ENCODE measurements around the gene DPYSL3.

DPYSL3 gene

GRCh38 chr5:147404706-147405105 is 105.2 kb downstream of the DPYSL3 start:
- no peak for DNase-seq (ENCODE audit: extremely low spot score)
- ChIA-PET POLR2A (no interaction called here), CTCF (no interaction called here)
- no peak for TF ChIP-seq SUZ12 (IDR thresholded peaks at IDR 0.05)
- TF ChIP-seq FOXA1 (IDR thresholded peaks at IDR 0.05) = no peak
- no peak for TF ChIP-seq SP1 (IDR thresholded peaks at IDR 0.05)
- no peak for TF ChIP-seq BHLHE40 (IDR thresholded peaks at IDR 0.05; ENCODE audit: borderline replicate concordance)
- TF ChIP-seq L3MBTL2 (conservative IDR thresholded peaks at IDR 0.05) = no peak
- no peak for TF ChIP-seq HDGF (IDR thresholded peaks at IDR 0.05; ENCODE audit: borderline replicate concordance)

- CTCF ChIA-PET = interaction anchor here (1.0 kb wide), 1 partner anchor 52 kb away, joined by 3 read pairs; no protein-coding TSS in a partner anchor
These were observed 105.9 kb downstream of the DPYSL3 start for GRCh38 chr5:147403651-147404640.

GRCh38 chr5:147400881-147401280 is 109.0 kb downstream of the DPYSL3 start:
- CTCF ChIA-PET = interaction anchor here (0.5 kb wide), 1 partner anchor 100 kb away, joined by 3 read pairs; no protein-coding TSS in a partner anchor
- no peak for TF ChIP-seq HDGF (IDR thresholded peaks at IDR 0.05; ENCODE audit: borderline replicate concordance)
- no peak for TF ChIP-seq PKNOX1 (IDR thresholded peaks at IDR 0.05)
- no peak for TF ChIP-seq BHLHE40 (IDR thresholded peaks at IDR 0.05; ENCODE audit: borderline replicate concordance)
- TF ChIP-seq FOXA1 (IDR thresholded peaks at IDR 0.05) = no peak
- TF ChIP-seq ARNT (IDR thresholded peaks at IDR 0.05) = no peak
- no peak for TF ChIP-seq TARDBP (IDR thresholded peaks at IDR 0.05)
- TF ChIP-seq FOXM1 (IDR thresholded peaks at IDR 0.05; ENCODE audit: borderline replicate concordance) = no peak
- TF ChIP-seq CTBP1 (IDR thresholded peaks at IDR 0.05; ENCODE audit: borderline replicate concordance) = no peak
- POLR2A ChIA-PET = no interaction called here
- no peak for DNase-seq (ENCODE audit: extremely low spot score)

More at GRCh38 chr5:147403651-147404640, 105.9 kb downstream of the DPYSL3 start:
- no peak for DNase-seq (ENCODE audit: extremely low spot score)
- POLR2A ChIA-PET = no interaction called here
- TF ChIP-seq FOXK2 (IDR thresholded peaks at IDR 0.05) (no peak), ZNF384 (IDR thresholded peaks at IDR 0.05) (no peak), ARNT (IDR thresholded peaks at IDR 0.05) (no peak)

GRCh38 chr5:147400126-147400809 is 109.6 kb downstream of the DPYSL3 start:
- ChIA-PET CTCF (no interaction called here), POLR2A (no interaction called here)
- TF ChIP-seq FOXM1 (IDR thresholded peaks at IDR 0.05; ENCODE audit: borderline replicate concordance) (no peak), ARNT (IDR thresholded peaks at IDR 0.05) (no peak), LEF1 (IDR thresholded peaks at IDR 0.05; ENCODE audit: borderline replicate concordance) (no peak), BHLHE40 (IDR thresholded peaks at IDR 0.05; ENCODE audit: borderline replicate concordance) (no peak), CTBP1 (IDR thresholded peaks at IDR 0.05; ENCODE audit: borderline replicate concordance) (no peak), FOXK2 (IDR thresholded peaks at IDR 0.05) (no peak), NFRKB (IDR thresholded peaks at IDR 0.05) (no peak), ELF4 (IDR thresholded peaks at IDR 0.05) (no peak), TARDBP (IDR thresholded peaks at IDR 0.05) (no peak), SUZ12 (IDR thresholded peaks at IDR 0.05) (no peak), L3MBTL2 (conservative IDR thresholded peaks at IDR 0.05) (no peak), PKNOX1 (IDR thresholded peaks at IDR 0.05) (no peak), SP1 (IDR thresholded peaks at IDR 0.05) (no peak), FOXA1 (IDR thresholded peaks at IDR 0.05) (no peak)
- DNase-seq (ENCODE audit: extremely low spot score) = no peak

GRCh38 chr5:147398860-147399259 is 111.0 kb downstream of the DPYSL3 start:
- ChIA-PET POLR2A (no interaction called here), CTCF (interaction anchor here (0.6 kb wide), 1 partner anchor 164 kb away, joined by 3 read pairs; no protein-coding TSS in a partner anchor)
- TF ChIP-seq PKNOX1 (IDR thresholded peaks at IDR 0.05) = no peak
- TF ChIP-seq SUZ12 (IDR thresholded peaks at IDR 0.05) = no peak
- no peak for TF ChIP-seq TARDBP (IDR thresholded peaks at IDR 0.05)
- TF ChIP-seq ZNF384 (IDR thresholded peaks at IDR 0.05) = no peak
- no peak for TF ChIP-seq L3MBTL2 (conservative IDR thresholded peaks at IDR 0.05)
- no peak for TF ChIP-seq CTBP1 (IDR thresholded peaks at IDR 0.05; ENCODE audit: borderline replicate concordance)
- no peak for TF ChIP-seq HDGF (IDR thresholded peaks at IDR 0.05; ENCODE audit: borderline replicate concordance)
- no peak for TF ChIP-seq BHLHE40 (IDR thresholded peaks at IDR 0.05; ENCODE audit: borderline replicate concordance)
- TF ChIP-seq LEF1 (IDR thresholded peaks at IDR 0.05; ENCODE audit: borderline replicate concordance) = no peak
- TF ChIP-seq SP1 (IDR thresholded peaks at IDR 0.05) = no peak
- no peak for TF ChIP-seq FOXA1 (IDR thresholded peaks at IDR 0.05)
- no peak for TF ChIP-seq ARNT (IDR thresholded peaks at IDR 0.05)
- no peak for TF ChIP-seq NFRKB (IDR thresholded peaks at IDR 0.05)
- TF ChIP-seq FOXM1 (IDR thresholded peaks at IDR 0.05; ENCODE audit: borderline replicate concordance) = no peak
- TF ChIP-seq ELF4 (IDR thresholded peaks at IDR 0.05) = no peak
- no peak for TF ChIP-seq FOXK2 (IDR thresholded peaks at IDR 0.05)
- no peak for DNase-seq (ENCODE audit: extremely low spot score)

- TF ChIP-seq HDGF (IDR thresholded peaks at IDR 0.05; ENCODE audit: borderline replicate concordance) (no peak), CTBP1 (IDR thresholded peaks at IDR 0.05; ENCODE audit: borderline replicate concordance) (no peak), BHLHE40 (IDR thresholded peaks at IDR 0.05; ENCODE audit: borderline replicate concordance) (no peak), FOXK2 (IDR thresholded peaks at IDR 0.05) (no peak), L3MBTL2 (conservative IDR thresholded peaks at IDR 0.05) (no peak), ELF4 (IDR thresholded peaks at IDR 0.05) (no peak), FOXM1 (IDR thresholded peaks at IDR 0.05; ENCODE audit: borderline replicate concordance) (no peak), PKNOX1 (IDR thresholded peaks at IDR 0.05) (no peak), FOXA1 (IDR thresholded peaks at IDR 0.05) (no peak), NFRKB (IDR thresholded peaks at IDR 0.05) (no peak)
- POLR2A ChIA-PET = no interaction called here
These were observed 112.3 kb downstream of the DPYSL3 start for GRCh38 chr5:147397616-147398015.

More at GRCh38 chr5:147397616-147398015, 112.3 kb downstream of the DPYSL3 start:
- CTCF ChIA-PET = interaction anchor here (0.5 to 1.0 kb wide), 2 partner anchors 20 to 36 kb away, joined by 3 read pairs; no protein-coding TSS in a partner anchor
- peak; percentile 12 for DNase-seq (ENCODE audit: extremely low spot score)
